Endothelial cell of umbilical vein (primary cell): ENCODE measurements around the gene HOXD4. TPM values are rescaled to one million over a fixed set of nuclear protein-coding genes. Genes with fewer than 3 reads are reported as not detected.

ENCODE experiments used
- BruUV-seq: library from RNA; stranded (reverse); fragments of 400-500 nt; replicated peaks from 2 replicates; lab custom pipeline; 2021; lab: Mats Ljungman, UMichigan
- CTCF ChIA-PET: fragments of 300-600, 350-600 bp; sonication (Branson Sonifier 250); formaldehyde crosslinking; loops from one replicate; lab custom pipeline; 2021; ENCODE audit warnings: antibody characterized with exemption, inconsistent platforms; lab: Charles Lee
- POLR2A ChIA-PET: fragments of 300-600, 350-600 bp; sonication (Branson Sonifier 250); formaldehyde crosslinking; loops from one replicate; lab custom pipeline; 2021; ENCODE audit warnings: antibody characterized with exemption, inconsistent platforms; lab: Charles Lee
- DNase-seq: peaks from one replicate; pipeline ENCODE4 v3.0.0-alpha.2; 2011; ENCODE audit warnings: low read depth, low spot score
- FAIRE-seq: peaks from 2 replicates; lab custom pipeline; 2011; peaks lifted over from hg19 to GRCh38; lab: Jason Lieb, UNC
- H2AFZ ChIP-seq: 2 replicates; pipeline ENCODE4 v1.6.0; 2012; ENCODE audit warnings: low read depth, low read length, control low read depth, inconsistent platforms
- H3K27ac ChIP-seq: 2 replicates; pipeline ENCODE4 v1.5.1; 2011; ENCODE audit warnings: low read depth, mild to moderate bottlenecking, control low read depth, low read length, moderate library complexity; ENCODE audit not compliant: insufficient read depth
- H3K27me3 ChIP-seq, 2 experiments: 2 replicates each; pipeline versions ENCODE4 v1.6.0 to v1.6.1; 2011; ENCODE audit warnings: low read length in 2 of 2, mixed read lengths in 1 of 2; ENCODE audit not compliant: control insufficient read depth in 2 of 2, insufficient read depth in 2 of 2
- H3K36me3 ChIP-seq, 2 experiments: 2 replicates in 1 of 2; 3 replicates in 1 of 2; pipeline ENCODE4 v1.5.1; 2011; ENCODE audit warnings: low read length in 2 of 2, mild to moderate bottlenecking in 1 of 2, moderate library complexity in 1 of 2; ENCODE audit not compliant: control insufficient read depth in 2 of 2, insufficient read depth in 2 of 2; ENCODE audit errors: extremely low read depth in 1 of 2
- H3K4me1 ChIP-seq: 3 replicates; pipeline ENCODE4 v1.5.1; 2011; ENCODE audit warnings: mild to moderate bottlenecking, low read length; ENCODE audit not compliant: control insufficient read depth, insufficient read depth; ENCODE audit errors: extremely low read depth
- H3K4me2 ChIP-seq: 2 replicates; pipeline ENCODE4 v1.6.1; 2011; ENCODE audit warnings: low read length, control low read depth, mixed read lengths; ENCODE audit not compliant: insufficient read depth
- H3K4me3 ChIP-seq, 3 experiments: fragments of 200-600 bp in 1 of 3; sonication (generic), shearing (Covaris generic) in 1 of 3; replicated peaks in 1 of 3; 2 replicates each; pipeline ENCODE4 v1.5.1; 2011 to 2016; ENCODE audit warnings: control low read depth in 3 of 3, low read length in 3 of 3, mild to moderate bottlenecking in 2 of 3, inconsistent platforms in 1 of 3, low read depth in 1 of 3, moderate library complexity in 1 of 3; ENCODE audit not compliant: insufficient read depth in 1 of 3
- H3K79me2 ChIP-seq: 2 replicates; pipeline ENCODE4 v1.6.0; 2012; ENCODE audit warnings: low read length, inconsistent platforms; ENCODE audit not compliant: control insufficient read depth, insufficient read depth
- H3K9ac ChIP-seq: replicated peaks from 2 replicates; pipeline ENCODE3; 2011; ENCODE audit warnings: low read length, control low read depth; ENCODE audit not compliant: insufficient read depth; ENCODE audit errors: extremely low read depth
- H3K9me1 ChIP-seq: replicated peaks from 3 replicates; pipeline ENCODE4 v1.6.0; 2011; ENCODE audit warnings: mild to moderate bottlenecking, low read length; ENCODE audit not compliant: control insufficient read depth, insufficient read depth; ENCODE audit errors: extremely low read depth
- H3K9me3 ChIP-seq: replicated peaks from 2 replicates; pipeline ENCODE4 v1.5.1; 2012; ENCODE audit warnings: low read length, inconsistent platforms; ENCODE audit not compliant: control insufficient read depth, insufficient read depth
- H4K20me1 ChIP-seq: replicated peaks from 2 replicates; pipeline ENCODE3; 2011; ENCODE audit warnings: mild to moderate bottlenecking, low read length; ENCODE audit not compliant: control insufficient read depth, insufficient read depth; ENCODE audit errors: extremely low read depth
- EZH2 ChIP-seq: IDR thresholded peaks from 2 replicates; pipeline ENCODE4 v1.6.1; 2012; ENCODE audit warnings: borderline replicate concordance, low read depth, mild to moderate bottlenecking, moderate library complexity, low read length, inconsistent platforms; ENCODE audit not compliant: severe bottlenecking
- POLR2A ChIP-seq: IDR thresholded peaks from 2 replicates; pipeline ENCODE4 v1.6.1; 2012; ENCODE audit warnings: low read depth, mild to moderate bottlenecking, control low read depth, low read length
- dilution Hi-C: fragments of 300-500 bp; cut with MboI; formaldehyde crosslinking; loops from one replicate; pipeline ENCODE4 v1.15.0; 2019; ENCODE audit warnings: low sequenced_read_pairs; ENCODE audit not compliant: extremely low pct_ligation_motif_present
- intact Hi-C: fragments of 100-400 bp; cut with micrococcal nuclease; formaldehyde crosslinking; loops from one replicate; pipeline ENCODE4 v1.10.0; 2022
- polyA plus RNA-seq, 4 experiments: library from polyadenylated mRNA; depleted of rRNA in 3 of 4; stranded (reverse) in 3 of 4; unstranded in 1 of 4; fragments of >200 nt; gene quantifications; 2 replicates each; pipeline versions ENCODE4 v1.2.1 to v1.2.3, GENCODE V29; 2011 to 2012; ENCODE audit warnings: missing spikeins in 1 of 4
- total RNA-seq: library from RNA; stranded (reverse); gene quantifications from 2 replicates; pipeline ENCODE4 v1.2.3, GENCODE V29; 2021
- TF ChIP-seq, protein P1 (sequence below): IDR thresholded peaks from 2 replicates; pipeline ENCODE4 v1.6.1; 2011; ENCODE audit not compliant: insufficient read depth, insufficient read length

The HOXD4 gene
- total and polyA plus RNA-seq, 2 donors (not counting 3 experiments of a cell fraction or from before 2014, with no cell fraction given) = 7.6 to 13.7 TPM

DNA sequence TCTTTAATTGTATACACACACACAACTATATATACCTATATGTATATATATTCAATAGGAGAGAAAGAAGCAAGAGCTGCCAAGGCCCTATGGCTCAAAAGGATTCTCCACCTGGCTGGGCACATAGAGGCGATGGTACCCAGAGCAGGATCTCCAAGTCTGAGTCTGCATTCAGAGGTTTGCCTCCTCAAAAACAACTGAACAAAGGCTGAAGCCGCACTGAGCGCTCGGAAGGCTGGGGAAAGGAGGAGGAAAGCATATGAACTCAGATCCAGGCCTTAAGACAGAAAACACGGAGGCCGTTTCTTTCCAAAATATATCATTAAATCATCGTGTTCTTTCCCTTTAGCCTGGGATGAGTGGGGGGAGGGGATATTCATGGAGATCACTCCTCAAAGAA is 48.2 kb upstream of the HOXD4 start:
- BruUV-seq = no TSS peak
- no peaks in the 10 kb centered on the region for H3K36me3 ChIP-seq
- no peak overlapping the region for H3K27ac ChIP-seq
- H3K9me1 ChIP-seq = no peaks in the 10 kb centered on the region
- no peaks in the 10 kb centered on the region for H3K4me1 ChIP-seq
- H3K79me2 ChIP-seq = no peaks in the 10 kb centered on the region
- TF ChIP-seq POLR2A = no peak
- no peak for DNase-seq
- H3K4me3 ChIP-seq = no peak overlapping the region
- ChIA-PET POLR2A (no interaction called here), CTCF (interaction anchor here (0.8 to 2.4 kb wide), 5 partner anchors 8 to 1404 kb away, joined by 3 to 13 read pairs (median 4); partner anchors contain the start of gene HOXD9)
- peaks cover 86 to 97% of the 10 kb centered on the region in 2 experiments for H3K27me3 ChIP-seq
- no peak overlapping the region for H3K4me2 ChIP-seq
- intact Hi-C loops (no loop called here), dilution Hi-C loops (no loop called here)
- no peaks in the 10 kb centered on the region for H3K9me3 ChIP-seq
- H3K9ac ChIP-seq = no peak overlapping the region
- H2AFZ ChIP-seq = no peak overlapping the region
- no peaks in the 10 kb centered on the region for H4K20me1 ChIP-seq
- no peak for FAIRE-seq

GRCh38 chr2:176103742-176104315 is 47.5 kb upstream of the HOXD4 start:
- Histone ChIP-seq H3K9me3 (no peaks in the 10 kb centered on the region), H3K36me3 (no peaks in the 10 kb centered on the region), H3K4me3 (no peak overlapping the region), H3K4me2 (no peak overlapping the region), H2AFZ (no peak overlapping the region), H4K20me1 (no peaks in the 10 kb centered on the region), H3K79me2 (no peaks in the 10 kb centered on the region), H3K4me1 (no peaks in the 10 kb centered on the region), H3K27me3 (peaks cover 84 to 96% of the 10 kb centered on the region in 2 experiments), H3K9me1 (no peaks in the 10 kb centered on the region), H3K9ac (no peak overlapping the region), H3K27ac (no peak overlapping the region)
- TF ChIP-seq, protein P1, sequence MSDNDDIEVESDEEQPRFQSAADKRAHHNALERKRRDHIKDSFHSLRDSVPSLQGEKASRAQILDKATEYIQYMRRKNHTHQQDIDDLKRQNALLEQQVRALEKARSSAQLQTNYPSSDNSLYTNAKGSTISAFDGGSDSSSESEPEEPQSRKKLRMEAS = no peak
- peak; percentile 29 for TF ChIP-seq EZH2
- BruUV-seq = no TSS peak
- FAIRE-seq (no peak), DNase-seq (no peak)
- ChIA-PET CTCF (interaction anchor here (0.5 to 2.4 kb wide), 11 partner anchors 7 to 1404 kb away, joined by 3 to 13 read pairs (median 4); no protein-coding TSS in a partner anchor), POLR2A (no interaction called here)
- intact Hi-C loops = no loop called here
- dilution Hi-C loops = no loop called here
